Fibroblast of the aortic adventitia (primary cell): ENCODE data around the gene PCED1A. TPM values are rescaled to one million over a fixed set of nuclear protein-coding genes. Genes with fewer than 3 reads are reported as not detected.

Source experiments
- DNase-seq: peaks from one replicate; pipeline ENCODE4 v3.0.0-alpha.2; 2010; ENCODE audit warnings: low read depth
- H3K4me3 ChIP-seq: 2 replicates; pipeline ENCODE4 v1.5.1; 2011; ENCODE audit warnings: low read depth, mild to moderate bottlenecking, control low read depth, low read length, moderate library complexity
- CTCF ChIP-seq: IDR thresholded peaks from 2 replicates; pipeline ENCODE4 v1.5.1; 2011; ENCODE audit warnings: mild to moderate bottlenecking, low read length, control low read depth, inconsistent platforms; ENCODE audit not compliant: insufficient read depth
- total RNA-seq: library from RNA; depleted of rRNA; stranded (reverse); fragments of >200 nt; gene quantifications from 2 replicates; pipeline ENCODE4 v1.2.3, GENCODE V29; 2012; ENCODE audit warnings: low replicate concordance

Gene PCED1A
- total RNA-seq, 1 donor = 21.1 TPM

GRCh38 chr20:2839732-2840137 is 720 bp downstream of the PCED1A start:
- peak overlapping the region; percentile 88 for H3K4me3 ChIP-seq
- no peak for TF ChIP-seq CTCF
- no peak for DNase-seq

- no peak overlapping the region for H3K4me3 ChIP-seq
- DNase-seq = no peak
Measured at GRCh38 chr20:2838847-2839671, 1.4 kb downstream of the PCED1A start.

GRCh38 chr20:2838170-2838797 is 2.2 kb downstream of the PCED1A start:
- DNase-seq = no peak
- TF ChIP-seq CTCF = no peak
- no peak overlapping the region for H3K4me3 ChIP-seq

More at GRCh38 chr20:2838847-2839671, 1.4 kb downstream of the PCED1A start:
- no peak for TF ChIP-seq CTCF

GRCh38 chr20:2837221-2837960 is 3.1 kb downstream of the PCED1A start:
- DNase-seq = no peak
- TF ChIP-seq CTCF = no peak
- H3K4me3 ChIP-seq = no peak overlapping the region

GRCh38 chr20:2836035-2836434 is 4.4 kb downstream of the PCED1A start:
- TF ChIP-seq CTCF = no peak
- no peak overlapping the region for H3K4me3 ChIP-seq

GRCh38 chr20:2835331-2835796 is 5.1 kb downstream of the PCED1A start:
- TF ChIP-seq CTCF = no peak
- H3K4me3 ChIP-seq = no peak overlapping the region
- DNase-seq = no peak

More at GRCh38 chr20:2836035-2836434, 4.4 kb downstream of the PCED1A start:
- no peak for DNase-seq
